Neural progenitor cell (in vitro differentiated cells): ENCODE results near the gene NOL8. TPM values are rescaled to one million over a fixed set of nuclear protein-coding genes. Genes with fewer than 3 reads are reported as not detected.

Experiments
- DNase-seq: peaks from one replicate; pipeline ENCODE4 v3.0.0-alpha.2; 2016; ENCODE audit warnings: low spot score
- H2AFZ ChIP-seq: fragments of 200-600 bp; sonication (generic); replicated peaks from 2 replicates; pipeline ENCODE4 v1.6.1; 2016; ENCODE audit warnings: antibody characterized with exemption
- H3F3A ChIP-seq: fragments of 200-600 bp; sonication (generic); 2 replicates; pipeline ENCODE4 v1.6.1; 2016; ENCODE audit warnings: antibody characterized with exemption, low read depth
- H3K27ac ChIP-seq: fragments of 200-600 bp; sonication (generic); 2 replicates; pipeline ENCODE4 v1.5.1; 2016; ENCODE audit warnings: mild to moderate bottlenecking
- H3K27me3 ChIP-seq: fragments of 200-600 bp; sonication (generic); 2 replicates; pipeline ENCODE4 v1.6.1; 2016; ENCODE audit warnings: mild to moderate bottlenecking, moderate library complexity
- H3K36me3 ChIP-seq: fragments of 200-600 bp; sonication (generic); 2 replicates; pipeline ENCODE4 v1.5.1; 2016
- H3K4me1 ChIP-seq: fragments of 200-600 bp; sonication (generic); 2 replicates; pipeline ENCODE4 v1.6.1; 2016; ENCODE audit warnings: mixed run types
- H3K4me2 ChIP-seq: fragments of 200-600 bp; sonication (generic); 2 replicates; pipeline ENCODE4 v1.6.1; 2016
- H3K4me3 ChIP-seq: fragments of 200-600 bp; sonication (generic); 2 replicates; pipeline ENCODE4 v1.5.1; 2016
- H3K79me2 ChIP-seq: fragments of 200-600 bp; sonication (generic); 2 replicates; pipeline ENCODE4 v1.6.1; 2016; ENCODE audit warnings: low read depth
- H3K9ac ChIP-seq: fragments of 200-600 bp; sonication (generic); 2 replicates; pipeline ENCODE4 v1.6.1; 2016
- H3K9me3 ChIP-seq: fragments of 200-600 bp; sonication (generic); 2 replicates; pipeline ENCODE4 v1.5.1; 2016; ENCODE audit warnings: low read depth
- H4K20me1 ChIP-seq: fragments of 200-600 bp; sonication (generic); 2 replicates; pipeline ENCODE4 v1.6.1; 2016; ENCODE audit warnings: low read depth
- H3K27ac Mint-ChIP-seq: 3 replicates; pipeline ENCODE4 v1.8.0; 2021; ENCODE audit warnings: mixed read lengths
- H3K27me3 Mint-ChIP-seq: 2 replicates; pipeline ENCODE4 v1.8.0; 2022; ENCODE audit warnings: low read depth, mild to moderate bottlenecking, inconsistent platforms, moderate library complexity, mixed read lengths; ENCODE audit not compliant: insufficient read depth
- H3K36me3 Mint-ChIP-seq: 3 replicates; pipeline ENCODE4 v1.8.0; 2021; ENCODE audit warnings: mixed read lengths
- H3K4me1 Mint-ChIP-seq: 3 replicates; pipeline ENCODE4 v1.8.0; 2021; ENCODE audit warnings: mixed read lengths
- H3K4me3 Mint-ChIP-seq: 3 replicates; pipeline ENCODE4 v1.8.0; 2021; ENCODE audit warnings: mild to moderate bottlenecking, moderate library complexity, mixed read lengths
- H3K9me3 Mint-ChIP-seq: 3 replicates; pipeline ENCODE4 v1.8.0; 2020; ENCODE audit warnings: mixed read lengths
- EZH2 ChIP-seq: fragments of 200-600 bp; sonication (generic); IDR thresholded peaks from 2 replicates; pipeline ENCODE4 v1.6.1; 2017; ENCODE audit warnings: antibody characterized with exemption, mild to moderate bottlenecking, moderate library complexity
- EZH2phosphoT487 ChIP-seq: fragments of 200-600 bp; sonication (generic); IDR thresholded peaks from 2 replicates; pipeline ENCODE4 v1.6.1; 2017; ENCODE audit warnings: antibody characterized with exemption
- total RNA-seq: library from RNA; depleted of rRNA; stranded (reverse); fragments of >200 nt; gene quantifications from 2 replicates; pipeline ENCODE4 v1.2.3, GENCODE V29; 2015; ENCODE audit warnings: low replicate concordance
- TF ChIP-seq, protein P1 (sequence below): fragments of 200-600 bp; sonication (generic); IDR thresholded peaks from 2 replicates; pipeline ENCODE4 v1.5.1; 2017; ENCODE audit warnings: antibody characterized with exemption, mild to moderate bottlenecking

NOL8 gene
- total RNA-seq, 1 donor from 2014 or later = 21.0 TPM

DNA sequence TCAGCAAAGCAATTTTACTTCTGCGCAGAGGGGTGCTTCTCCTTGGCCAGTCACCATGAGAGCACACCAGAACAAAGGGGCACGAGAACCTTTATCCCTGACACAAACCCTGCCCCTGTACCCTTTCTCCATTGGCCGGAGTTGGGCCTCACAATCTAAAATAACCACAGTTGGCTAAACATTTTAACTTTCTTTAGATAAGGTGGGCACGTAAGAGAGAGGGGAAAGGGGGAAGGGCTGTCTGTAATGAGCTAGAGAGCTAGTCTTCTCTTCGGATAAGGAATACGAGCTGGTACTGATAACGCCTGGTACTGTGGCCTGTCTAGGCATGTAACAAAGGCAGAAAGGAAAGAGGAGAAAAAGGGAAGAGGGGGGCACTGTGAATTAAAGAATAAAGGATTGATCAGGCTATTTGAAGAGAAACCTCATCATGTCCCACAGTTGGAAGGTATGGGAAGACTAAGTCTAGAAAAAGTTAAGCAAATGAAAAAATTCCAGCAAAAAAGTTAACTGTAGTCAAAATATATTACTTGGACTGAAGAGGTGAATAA lies 29.8 kb downstream of the NOL8 start:
- peaks cover 40% of the 10 kb centered on the region for H3K79me2 ChIP-seq
- Mint-ChIP-seq H3K27me3 (peaks cover 2% of the 10 kb centered on the region), H3K36me3 (peaks cover 14% of the 10 kb centered on the region), H3K27ac (no peak overlapping the region), H3K4me1 (peaks cover 23% of the 10 kb centered on the region), H3K4me3 (peak overlapping the region; percentile 3), H3K9me3 (no peaks in the 10 kb centered on the region)
- H3K27me3 ChIP-seq = no peaks in the 10 kb centered on the region
- H3K4me1 ChIP-seq = peaks cover 14% of the 10 kb centered on the region
- peaks cover 3% of the 10 kb centered on the region for H3K36me3 ChIP-seq
- TF ChIP-seq EZH2 (no peak), EZH2phosphoT487 (no peak)
- TF ChIP-seq, protein P1, sequence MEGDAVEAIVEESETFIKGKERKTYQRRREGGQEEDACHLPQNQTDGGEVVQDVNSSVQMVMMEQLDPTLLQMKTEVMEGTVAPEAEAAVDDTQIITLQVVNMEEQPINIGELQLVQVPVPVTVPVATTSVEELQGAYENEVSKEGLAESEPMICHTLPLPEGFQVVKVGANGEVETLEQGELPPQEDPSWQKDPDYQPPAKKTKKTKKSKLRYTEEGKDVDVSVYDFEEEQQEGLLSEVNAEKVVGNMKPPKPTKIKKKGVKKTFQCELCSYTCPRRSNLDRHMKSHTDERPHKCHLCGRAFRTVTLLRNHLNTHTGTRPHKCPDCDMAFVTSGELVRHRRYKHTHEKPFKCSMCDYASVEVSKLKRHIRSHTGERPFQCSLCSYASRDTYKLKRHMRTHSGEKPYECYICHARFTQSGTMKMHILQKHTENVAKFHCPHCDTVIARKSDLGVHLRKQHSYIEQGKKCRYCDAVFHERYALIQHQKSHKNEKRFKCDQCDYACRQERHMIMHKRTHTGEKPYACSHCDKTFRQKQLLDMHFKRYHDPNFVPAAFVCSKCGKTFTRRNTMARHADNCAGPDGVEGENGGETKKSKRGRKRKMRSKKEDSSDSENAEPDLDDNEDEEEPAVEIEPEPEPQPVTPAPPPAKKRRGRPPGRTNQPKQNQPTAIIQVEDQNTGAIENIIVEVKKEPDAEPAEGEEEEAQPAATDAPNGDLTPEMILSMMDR = no peak
- H4K20me1 ChIP-seq = no peaks in the 10 kb centered on the region
- H3K9me3 ChIP-seq = no peaks in the 10 kb centered on the region
- H3K4me2 ChIP-seq = no peak overlapping the region
- DNase-seq = no peak
- H3K4me3 ChIP-seq = no peak overlapping the region
- H3F3A ChIP-seq = peaks cover 17% of the 10 kb centered on the region
- no peak overlapping the region for H2AFZ ChIP-seq
- no peak overlapping the region for H3K9ac ChIP-seq
- no peak overlapping the region for H3K27ac ChIP-seq

DNA sequence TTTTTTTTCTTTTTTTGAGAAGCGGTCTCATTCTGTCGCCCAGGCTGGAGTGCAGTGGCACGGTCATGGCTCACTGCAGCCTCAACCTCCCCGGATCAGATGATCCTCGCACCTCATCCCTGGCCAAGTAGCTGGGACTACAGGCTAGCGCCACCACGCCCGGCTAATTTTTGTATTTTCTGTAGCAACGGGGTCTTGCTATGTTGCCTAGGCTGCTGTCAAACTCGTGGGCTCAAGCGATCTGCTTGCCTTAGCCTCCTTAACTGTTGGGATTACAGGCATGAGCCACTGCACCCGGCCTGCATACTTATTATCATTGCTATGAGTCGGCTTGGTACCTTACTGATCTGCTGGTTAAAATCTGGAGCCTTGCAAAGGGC lies 30.9 kb downstream of the NOL8 start:
- H3K4me2 ChIP-seq = peak overlapping the region; percentile 81
- peaks cover 14% of the 10 kb centered on the region for H3K4me1 ChIP-seq
- no peaks in the 10 kb centered on the region for H4K20me1 ChIP-seq
- Mint-ChIP-seq H3K27ac (peak overlapping the region; percentile 86), H3K36me3 (peaks cover 21% of the 10 kb centered on the region), H3K4me1 (peaks cover 23% of the 10 kb centered on the region), H3K27me3 (peaks cover 2% of the 10 kb centered on the region), H3K9me3 (no peaks in the 10 kb centered on the region), H3K4me3 (peak overlapping the region; percentile 99)
- H3K36me3 ChIP-seq = no peaks in the 10 kb centered on the region
- no peaks in the 10 kb centered on the region for H3K27me3 ChIP-seq
- H3K9ac ChIP-seq = peak overlapping the region; percentile 53
- peak overlapping the region; percentile 97 for H2AFZ ChIP-seq
- H3F3A ChIP-seq = peaks cover 17% of the 10 kb centered on the region
- H3K9me3 ChIP-seq = no peaks in the 10 kb centered on the region
- peak; percentile 25 for DNase-seq
- no peak for TF ChIP-seq EZH2phosphoT487
- TF ChIP-seq EZH2 = no peak
- TF ChIP-seq, protein P1 = no peak
- peaks cover 50% of the 10 kb centered on the region for H3K79me2 ChIP-seq
- H3K4me3 ChIP-seq = peak overlapping the region; percentile 88
- H3K27ac ChIP-seq = no peak overlapping the region

DNA sequence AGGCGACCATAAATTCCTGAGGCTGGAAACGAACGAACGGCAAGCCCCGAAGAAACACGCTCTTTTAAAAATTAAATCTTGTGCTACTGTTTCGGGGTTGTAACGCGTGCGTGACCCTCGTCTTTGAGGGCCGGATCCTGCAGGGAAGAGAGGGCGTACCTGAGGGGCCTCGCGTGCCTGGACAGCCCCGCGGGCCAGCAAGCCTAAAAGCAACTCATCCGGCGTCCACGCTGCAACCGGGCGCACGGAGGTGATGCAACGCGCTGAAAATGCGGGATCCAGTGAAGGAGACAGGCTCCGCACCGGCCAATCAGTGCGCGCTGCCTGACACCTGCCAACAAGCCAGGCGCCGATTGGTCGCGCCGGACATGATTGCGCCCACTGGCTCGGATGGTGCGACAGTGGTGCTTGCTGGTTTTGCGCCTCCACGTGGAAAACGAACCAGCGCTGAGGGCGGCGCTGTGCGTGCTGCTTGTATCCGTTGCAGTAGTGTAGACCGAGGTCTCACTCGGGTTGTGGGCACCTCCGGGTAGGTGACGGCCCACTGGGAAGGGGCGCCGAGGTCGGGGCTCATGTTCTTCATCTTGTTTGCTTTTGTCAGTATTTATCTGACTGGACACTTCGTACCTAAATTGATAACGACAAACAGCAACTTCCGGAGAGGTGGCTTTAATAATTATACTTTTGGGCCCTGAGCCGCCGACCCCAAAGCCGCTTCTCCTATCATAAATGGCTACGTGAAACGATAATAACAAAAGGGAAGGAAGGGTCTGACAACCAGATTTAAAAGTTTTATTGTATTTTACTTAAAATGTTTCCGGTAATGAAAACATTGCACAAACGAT lies 31.5 kb downstream of the NOL8 start, which contains the start of gene IARS1:
Gene IARS1 (minus strand): TSS at position 246 of the 845 bp plus-strand sequence. CDS start 4,278 bp downstream, outside the sequence.
- Mint-ChIP-seq H3K4me3 (peak within 1 kb of the TSS; percentile 99), H3K27ac (peak within 1 kb of the TSS; percentile 98), H3K27me3 (peaks cover 2% of the 10 kb centered on the region), H3K4me1 (peaks cover 23% of the 10 kb centered on the region), H3K36me3 (peaks cover 21% of the 10 kb centered on the region), H3K9me3 (no peaks in the 10 kb centered on the region)
- Histone ChIP-seq H3F3A (peaks cover 17% of the 10 kb centered on the region), H3K9me3 (no peaks in the 10 kb centered on the region), H3K4me3 (peak within 1 kb of the TSS; percentile 88), H4K20me1 (no peaks in the 10 kb centered on the region), H3K36me3 (no peaks in the 10 kb centered on the region), H3K27me3 (no peaks in the 10 kb centered on the region), H3K27ac (peak within 1 kb of the TSS; percentile 35), H2AFZ (peak within 1 kb of the TSS; percentile 97), H3K79me2 (peaks cover 55% of the 10 kb centered on the region), H3K4me2 (peak within 1 kb of the TSS; percentile 99), H3K9ac (peak within 1 kb of the TSS; percentile 89), H3K4me1 (peaks cover 14% of the 10 kb centered on the region)
- TF ChIP-seq EZH2 = no peak
- no peak for TF ChIP-seq EZH2phosphoT487
- TF ChIP-seq, protein P1 = peak; percentile 43
- DNase-seq = peak; percentile 97
